Measurements from ENCODE around the gene GMDS. TPM values are rescaled to one million over a fixed set of nuclear protein-coding genes. Genes with fewer than 3 reads are reported as not detected.

GMDS gene
- total and polyA plus RNA-seq, 7 donors: 2.8 to 6.6 (median 4.7) TPM

DNA sequence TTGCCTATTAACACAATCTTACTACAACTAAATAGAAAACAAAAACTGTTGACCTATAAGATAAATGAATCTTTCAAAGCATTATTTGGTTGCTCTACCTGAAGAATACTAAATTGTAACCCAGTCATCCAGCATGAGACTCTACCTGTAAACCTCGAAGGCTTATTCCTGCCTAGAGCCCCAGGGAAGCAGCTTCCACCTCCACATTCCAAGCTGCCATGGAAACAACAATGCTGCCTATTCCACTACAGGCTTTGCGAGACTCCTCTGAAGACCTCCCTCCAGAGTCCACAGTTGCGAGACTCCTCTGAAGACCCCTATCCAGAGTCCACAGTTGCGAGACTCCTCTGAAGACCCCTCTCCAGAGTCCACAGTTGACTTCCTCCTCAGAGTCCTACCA, 15.7 kb downstream of the GMDS start:
- peaks cover 0 to 1% (median 0%) of the 10 kb centered on the region in 3 donors for H3K27me3 ChIP-seq (ENCODE audit: insufficient read depth in 3 of 3, low read length in 2 of 3)
- intact Hi-C loops (cut with DNase I): no loop called here

DNA sequence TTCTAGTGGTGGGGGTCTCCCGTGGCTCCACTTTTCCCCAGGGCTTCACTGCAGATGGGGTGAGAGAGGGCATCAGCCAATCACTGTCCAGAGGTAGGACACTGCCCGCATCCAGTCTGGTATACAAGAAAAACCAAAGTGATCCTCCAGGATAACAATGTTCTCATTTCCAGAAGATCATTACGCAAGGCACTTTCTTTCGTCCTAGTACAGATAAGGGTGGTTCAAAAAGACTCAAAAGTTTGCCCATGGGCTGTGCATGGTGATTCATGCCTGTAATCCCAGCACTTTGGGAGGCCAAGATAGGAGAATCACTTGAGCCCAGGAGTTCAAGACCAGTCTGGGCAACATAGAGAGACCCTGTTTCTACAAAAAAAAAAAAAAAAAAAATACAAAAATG, 16.4 kb downstream of the GMDS start:
- Histone ChIP-seq H3K4me3 (no peak overlapping the region), H3K27me3 (ENCODE audit: insufficient read depth in 3 of 3, low read length in 2 of 3) (peaks cover 0 to 1% (median 0%) of the 10 kb centered on the region in 3 donors), H3K4me1 (no peaks in the 10 kb centered on the region), H3K36me3 (ENCODE audit: insufficient read depth in 1 of 2, low read depth in 1 of 2) (no peaks in the 10 kb centered on the region), H3K27ac (no peak overlapping the region), H3K9me3 (no peaks in the 10 kb centered on the region)
- WGBS, 3 donors: 92 to 93% (median 92%) methylated on average over 4 of the region's 4 CpGs
- ATAC-seq (no peak), DNase-seq (no peak)
- TF ChIP-seq CTCF (IDR thresholded peaks at IDR 0.05): no peak
- intact Hi-C loops (cut with DNase I): no loop called here

More for the DNA sequence above, 15.7 kb downstream of the GMDS start:
- H3K27ac ChIP-seq: no peak overlapping the region
- DNase-seq (no peak), ATAC-seq (no peak)
- H3K9me3 ChIP-seq: no peaks in the 10 kb centered on the region
- TF ChIP-seq CTCF (IDR thresholded peaks at IDR 0.05): no peak
- no peaks in the 10 kb centered on the region for H3K4me1 ChIP-seq
- H3K36me3 ChIP-seq (ENCODE audit: insufficient read depth in 1 of 2, low read depth in 1 of 2): no peaks in the 10 kb centered on the region
- 87 to 90% (median 88%) methylated on average over 4 of the region's 4 CpGs for WGBS, 3 donors
- no peak overlapping the region for H3K4me3 ChIP-seq

- 82 to 91% (median 85%) methylated on average over 2 of the region's 2 CpGs for WGBS, 3 donors
- intact Hi-C loops (cut with DNase I): no loop called here
Observed at GRCh38 chr6:2228392-2228791, 17.0 kb downstream of the GMDS start.

GRCh38 chr6:2226775-2227174, 18.6 kb downstream of the GMDS start:
- TF ChIP-seq CTCF (IDR thresholded peaks at IDR 0.05): no peak
- no peak for DNase-seq
- Histone ChIP-seq H3K36me3 (ENCODE audit: insufficient read depth in 1 of 2, low read depth in 1 of 2) (no peaks in the 10 kb centered on the region), H3K4me3 (no peak overlapping the region), H3K9me3 (no peaks in the 10 kb centered on the region), H3K27me3 (ENCODE audit: insufficient read depth in 3 of 3, low read length in 2 of 3) (peaks cover 0 to 4% (median 0%) of the 10 kb centered on the region in 3 donors), H3K4me1 (no peaks in the 10 kb centered on the region), H3K27ac (no peak overlapping the region)
- intact Hi-C loops (cut with DNase I): no loop called here
- ATAC-seq: no peak
- WGBS, 3 donors: 92 to 97% (median 96%) methylated on average over 2 of the region's 2 CpGs

More at GRCh38 chr6:2228392-2228791, 17.0 kb downstream of the GMDS start:
- no peak for TF ChIP-seq CTCF (IDR thresholded peaks at IDR 0.05)
- DNase-seq (no peak), ATAC-seq (no peak)
- H3K9me3 ChIP-seq: no peaks in the 10 kb centered on the region
- no peak overlapping the region for H3K4me3 ChIP-seq
- no peaks in the 10 kb centered on the region for H3K36me3 ChIP-seq (ENCODE audit: insufficient read depth in 1 of 2, low read depth in 1 of 2)
- no peaks in the 10 kb centered on the region for H3K4me1 ChIP-seq
- peaks cover 0 to 1% (median 0%) of the 10 kb centered on the region in 3 donors for H3K27me3 ChIP-seq (ENCODE audit: insufficient read depth in 3 of 3, low read length in 2 of 3)
- H3K27ac ChIP-seq: no peak overlapping the region

All from psoas muscle (tissue), 8 donors.